G401 (cell line): Measurements from ENCODE around the gene APLP2. TPM values are rescaled to one million over a fixed set of nuclear protein-coding genes. Genes with fewer than 3 reads are reported as not detected.
"Not testable (repeated sequence)": the region's sequence is repeated elsewhere in the genome, so short reads cannot be mapped to it uniquely, and the experiment has no call there.

Source experiments
- DNase-seq: peaks from one replicate; pipeline ENCODE4 v3.0.0-alpha.2; 2015; ENCODE audit warnings: low spot score
- in situ Hi-C: cut with HindIII; loops from 2 replicates; pipeline ENCODE4 v1.10.0; 2016; ENCODE audit warnings: low sequenced_read_pairs, mixed read lengths
- total RNA-seq: library from RNA; depleted of rRNA; stranded (reverse); fragments of >200 nt; shearing (Covaris generic); gene quantifications from 2 replicates; pipeline ENCODE4 v1.2.3, GENCODE V29; 2014

Gene APLP2
- total RNA-seq, 1 experiment from 2014 or later = 237 TPM

DNA sequence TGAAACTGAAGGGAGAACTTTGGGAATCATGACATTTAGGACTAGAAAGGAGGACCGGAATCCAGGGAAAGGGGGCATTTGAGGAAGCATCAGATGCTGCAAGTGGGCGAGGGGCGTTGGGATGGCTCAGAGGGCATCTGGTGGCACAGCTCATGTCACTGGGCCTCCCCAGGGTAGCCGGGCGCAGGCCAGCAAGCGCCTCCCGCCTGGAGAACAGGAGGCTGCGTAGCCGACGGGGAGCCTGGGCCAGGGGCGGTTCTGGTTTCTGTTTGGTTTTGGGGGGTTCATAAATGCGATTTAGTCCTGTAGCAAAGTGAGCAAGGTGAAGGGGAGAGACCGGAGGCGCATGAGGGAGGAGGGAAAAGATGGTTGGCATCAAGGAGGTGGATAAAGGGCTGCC lies 89.4 kb downstream of the APLP2 start:
- in situ Hi-C loops = no loop called here
- DNase-seq = no peak

GRCh38 chr11:130159657-130160497 lies 90.2 kb downstream of the APLP2 start, which contains the start of gene ST14:
TSS of gene ST14 (plus strand) at chr11:130159782. CDS start at chr11:130159980, 198 bp downstream.
- in situ Hi-C loops = no loop called here
- no peak for DNase-seq

DNA sequence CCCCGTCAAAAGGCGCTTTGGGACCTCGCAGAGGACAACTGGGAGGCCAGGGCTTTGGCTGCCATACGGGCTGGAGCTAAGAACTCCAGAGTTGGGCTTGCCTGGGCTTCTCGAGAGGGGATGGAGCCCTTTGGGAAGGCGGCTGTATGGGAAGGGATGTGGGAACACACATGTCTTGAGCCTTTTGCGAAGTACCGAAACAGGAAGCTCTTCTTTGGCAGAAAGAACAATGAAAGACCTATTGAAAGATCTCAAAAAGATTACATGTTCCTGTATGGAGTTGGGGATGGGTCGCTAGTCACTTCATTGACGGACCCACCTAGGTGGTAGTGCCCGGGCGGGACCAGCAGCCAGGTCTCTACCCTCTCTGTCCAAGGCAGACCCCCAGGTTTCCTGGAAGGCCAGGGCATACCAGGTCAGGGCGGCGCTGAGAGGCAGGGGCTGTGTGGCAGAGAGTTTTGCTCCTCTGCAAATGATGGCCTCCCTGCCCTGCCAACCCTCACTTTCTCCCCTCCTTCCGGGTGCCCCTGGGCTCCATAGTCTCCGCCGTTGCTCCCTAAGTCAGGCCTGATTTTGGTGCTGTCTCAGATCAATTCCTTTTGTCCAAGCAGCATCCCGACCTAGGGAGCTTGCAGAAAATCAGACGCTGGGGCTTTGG lies 90.9 kb downstream of the APLP2 start:
- DNase-seq = no peak
- in situ Hi-C loops = no loop called here

DNA sequence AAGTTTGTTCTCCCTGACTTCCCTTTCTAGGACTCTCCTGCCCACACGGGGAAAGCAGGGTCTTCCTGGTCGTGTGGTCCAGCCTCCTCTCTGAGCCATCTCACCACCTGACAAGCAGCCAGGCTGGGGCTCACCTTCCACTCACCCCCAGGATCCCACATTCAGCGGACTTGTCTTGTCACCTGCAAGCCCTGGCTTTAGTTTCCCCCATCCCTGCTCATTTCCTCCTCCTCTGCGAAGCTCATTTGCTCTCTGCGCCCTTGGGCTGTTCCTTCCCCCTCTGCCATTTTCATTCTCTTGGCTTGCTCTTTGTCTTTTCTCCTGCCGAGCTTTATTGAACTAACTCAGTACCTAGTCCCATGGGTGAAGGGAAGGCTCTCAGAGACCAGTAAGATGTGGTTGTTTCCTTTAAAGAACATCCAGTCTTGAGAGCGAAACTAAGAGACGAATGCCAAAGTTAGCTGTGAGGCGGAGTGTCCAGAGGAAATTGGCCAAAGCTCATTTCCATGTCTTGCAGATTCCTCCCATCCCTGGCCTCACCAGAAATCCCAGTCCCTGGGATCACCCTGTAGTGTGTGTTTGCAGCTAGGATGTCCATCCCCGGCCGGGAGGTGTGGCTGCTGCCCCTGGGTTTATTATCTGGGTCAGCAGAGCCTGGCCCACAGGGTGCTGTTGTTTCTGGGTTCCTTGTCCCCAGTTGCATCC lies 91.9 kb downstream of the APLP2 start:
- DNase-seq = no peak
- in situ Hi-C loops = no loop called here

GRCh38 chr11:130162733-130163132 lies 93.0 kb downstream of the APLP2 start:
- DNase-seq = no peak

GRCh38 chr11:130163346-130164220 lies 93.9 kb downstream of the APLP2 start:
- in situ Hi-C loops = no loop called here
- DNase-seq = no peak

More at GRCh38 chr11:130162733-130163132, 93.0 kb downstream of the APLP2 start:
- in situ Hi-C loops = no loop called here

DNA sequence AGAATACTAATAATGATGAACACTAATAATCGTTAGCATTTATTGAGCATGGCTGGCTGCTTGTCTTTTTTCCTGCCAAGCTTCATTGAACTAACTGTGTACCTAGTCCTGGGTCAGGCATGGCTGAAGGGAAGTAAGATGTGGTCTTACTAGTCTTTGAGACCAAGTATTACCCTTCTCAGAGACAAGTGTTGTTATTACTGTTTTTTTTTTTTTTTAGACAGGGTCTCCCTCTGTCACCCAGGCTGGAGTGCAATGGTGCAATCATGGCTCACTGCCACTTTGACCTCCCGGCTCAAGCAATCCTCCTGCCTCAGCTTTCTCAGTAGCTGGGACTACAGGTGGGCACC lies 94.5 kb downstream of the APLP2 start:
- in situ Hi-C loops = no loop called here

DNA sequence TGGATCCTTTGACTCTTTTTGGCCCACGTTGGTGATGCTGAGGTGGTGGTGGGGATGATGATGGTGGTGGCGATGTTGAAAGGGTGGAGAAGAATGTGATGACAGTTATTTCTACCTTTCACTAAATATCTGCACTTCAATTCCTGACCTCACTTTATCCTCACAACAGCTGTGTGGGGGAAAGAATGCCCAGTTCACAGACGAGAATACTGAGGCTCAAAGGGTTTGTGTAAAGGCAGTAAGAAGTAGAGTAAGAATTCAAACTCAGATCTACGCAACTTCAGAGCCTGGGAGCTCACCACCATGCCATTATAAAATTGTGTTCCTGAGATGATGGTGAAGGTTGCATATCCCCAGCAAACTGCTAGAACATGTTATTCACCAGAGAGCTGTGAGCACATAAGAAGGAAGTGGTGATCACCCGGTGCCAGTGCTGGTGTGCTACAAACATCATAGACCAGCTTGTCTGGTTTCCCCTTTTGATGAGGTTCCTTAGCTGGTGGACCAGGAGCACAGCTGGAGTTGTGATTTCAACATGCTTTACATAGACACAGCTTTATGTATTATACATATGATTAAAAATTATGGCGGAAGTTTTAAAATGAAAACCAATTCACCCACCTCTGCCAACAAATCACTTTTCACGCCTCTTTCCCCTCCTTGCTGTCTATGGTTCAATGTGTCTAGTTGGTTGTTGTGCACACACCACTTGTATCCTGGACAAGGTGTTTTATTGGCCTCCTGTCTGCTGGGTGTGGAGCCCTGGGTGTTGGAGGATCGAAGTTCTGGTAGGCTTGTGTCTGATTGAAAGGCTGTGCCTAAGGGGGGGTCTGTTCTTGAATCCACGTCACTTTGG lies 96.1 kb downstream of the APLP2 start:
- DNase-seq = no peak
- in situ Hi-C loops = no loop called here

More for the DNA sequence above, 94.5 kb downstream of the APLP2 start:
- DNase-seq = no peak

GRCh38 chr11:130166457-130166784 lies 96.7 kb downstream of the APLP2 start:
- in situ Hi-C loops = no loop called here
- no peak for DNase-seq

DNA sequence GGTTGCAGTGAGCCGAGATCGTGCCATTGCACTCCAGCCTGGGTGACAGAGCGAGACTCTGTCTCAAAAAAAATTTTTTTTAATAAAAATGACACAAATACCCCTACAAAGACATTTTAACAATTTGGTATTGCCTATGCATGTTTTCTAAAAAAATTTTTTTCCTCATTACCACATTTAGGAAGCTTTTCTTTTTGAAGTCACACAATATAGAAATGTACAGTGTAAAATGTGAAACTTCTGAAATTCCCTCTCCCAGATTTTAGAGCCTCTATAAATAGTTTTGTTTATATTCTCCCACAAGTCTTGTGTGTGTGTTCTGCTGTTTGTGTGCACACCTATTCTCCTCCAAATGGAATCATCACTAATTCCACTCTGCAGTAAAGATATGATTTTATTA lies 97.5 kb downstream of the APLP2 start:
- DNase-seq = no peak
- in situ Hi-C loops = no loop called here

DNA sequence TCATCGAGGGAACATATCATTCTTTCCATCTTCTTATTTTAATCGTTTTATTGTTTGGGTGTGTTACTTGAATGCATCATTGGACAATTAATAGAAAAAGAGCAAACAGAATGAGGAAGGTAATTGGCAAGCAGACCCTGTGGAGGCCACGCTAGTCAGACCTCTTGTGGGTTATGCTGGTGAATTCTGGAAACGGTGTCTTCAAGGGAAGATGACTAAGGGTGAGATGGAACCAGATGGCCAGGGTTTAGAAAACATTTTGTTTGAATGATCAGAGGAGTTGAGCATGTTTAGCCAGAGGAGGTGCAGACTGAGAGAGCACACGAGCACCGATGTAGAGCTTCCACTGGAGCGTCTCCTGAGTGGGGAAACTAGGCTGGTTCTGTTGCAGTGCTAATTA lies 98.4 kb downstream of the APLP2 start:
- no peak for DNase-seq
- in situ Hi-C loops = no loop called here

DNA sequence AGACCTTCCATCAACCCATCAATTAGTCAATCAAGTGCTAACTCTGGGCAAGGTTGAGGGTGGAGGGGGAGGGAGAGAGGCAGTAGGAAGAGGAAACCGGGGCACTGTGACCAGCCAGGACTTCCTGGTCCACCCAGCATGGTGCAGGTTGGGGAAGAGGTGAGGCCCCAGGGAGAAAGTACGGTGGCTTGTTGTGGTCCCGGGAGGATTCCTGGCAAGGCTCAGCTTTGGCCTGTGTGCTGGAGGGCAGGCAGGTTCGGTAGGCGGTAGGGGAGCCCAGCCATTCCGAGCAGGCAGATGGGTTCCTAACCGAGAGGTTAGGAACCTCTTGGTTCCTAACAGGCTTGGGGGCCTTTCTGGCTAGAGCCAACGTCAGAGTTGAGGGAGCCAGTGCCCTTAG lies 100.7 kb downstream of the APLP2 start:
- no peak for DNase-seq
- in situ Hi-C loops = no loop called here

DNA sequence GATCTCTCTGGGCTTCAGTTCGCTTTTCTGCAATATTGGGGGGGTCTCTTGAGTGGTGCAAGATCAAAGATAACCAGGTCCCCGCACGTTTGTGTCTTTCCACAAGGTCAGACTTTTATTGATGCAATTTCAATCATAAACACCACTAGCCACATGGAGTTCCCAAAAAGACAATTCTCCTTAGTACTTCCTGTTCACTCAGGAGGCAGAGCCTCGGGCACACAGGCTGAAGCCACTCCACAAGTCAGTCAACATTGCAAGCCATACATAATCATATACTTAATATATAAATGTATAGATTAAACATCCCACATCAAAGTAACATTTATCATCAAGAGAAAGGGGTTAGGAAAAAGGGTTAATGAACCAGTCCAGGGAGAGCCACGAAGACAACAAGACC lies 101.8 kb downstream of the APLP2 start:
- DNase-seq = no peak
- in situ Hi-C loops = no loop called here

GRCh38 chr11:130172001-130172400 lies 102.3 kb downstream of the APLP2 start:
- DNase-seq, in situ Hi-C loops: not testable (repeated sequence)

- DNase-seq = no peak
- in situ Hi-C loops = no loop called here
These were observed 104.9 kb downstream of the APLP2 start for GRCh38 chr11:130174642-130175041.

DNA sequence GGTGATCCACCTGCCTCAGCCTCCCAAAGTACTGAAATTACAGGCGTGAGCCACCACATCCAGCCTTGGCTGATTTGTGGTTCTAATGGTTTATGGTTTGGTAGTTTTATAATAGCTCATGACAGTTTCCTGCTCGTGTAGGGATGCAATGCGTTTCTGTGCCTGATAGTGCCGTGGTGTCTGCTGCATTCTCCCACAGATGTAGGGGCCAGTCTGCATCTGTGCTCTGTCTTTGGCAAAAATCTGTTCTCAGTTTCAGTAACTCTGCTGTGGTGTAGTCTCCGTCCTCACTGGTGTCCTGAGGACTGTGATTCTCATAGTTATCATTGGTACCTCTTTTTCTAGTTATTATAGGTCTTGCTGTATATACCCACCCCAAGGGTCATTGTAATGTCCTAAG lies 106.2 kb downstream of the APLP2 start:
- in situ Hi-C loops = no loop called here
- DNase-seq = no peak

GRCh38 chr11:130177782-130178181 lies 108.1 kb downstream of the APLP2 start:
- DNase-seq = no peak
- in situ Hi-C loops = no loop called here
